ENCODE data around the gene ETFA. TPM values are rescaled to one million over a fixed set of nuclear protein-coding genes. Genes with fewer than 3 reads are reported as not detected.
A peak's percentile ranks its signal among the peaks of the same experiment; 100 is the strongest.

The ETFA gene
- total RNA-seq, 1 experiment from 2014 or later, result 170 TPM

- peak overlapping the region; percentile 71 for H3K9ac ChIP-seq (ENCODE audit: low read length)
- H2AFZ ChIP-seq (ENCODE audit: low read length), result no peak overlapping the region
- no peaks in the 10 kb centered on the region for H3K27me3 ChIP-seq (ENCODE audit: low read length)
- H3K36me3 ChIP-seq (ENCODE audit: insufficient read depth, low read length), result no peaks in the 10 kb centered on the region
- H3K4me2 ChIP-seq (ENCODE audit: low read depth, low read length, poor library complexity, severe bottlenecking), result peak overlapping the region; percentile 71
- peaks cover 10% of the 10 kb centered on the region for H4K20me1 ChIP-seq (ENCODE audit: insufficient read depth, low read depth, low read length)
- DNase-seq, result peak; percentile 68
- peak overlapping the region; percentile 32; the same call in 1 of the 2 replicates for H3K27ac ChIP-seq (ENCODE audit: low read length)
- H3K79me2 ChIP-seq (ENCODE audit: low read length), result peaks cover 32% of the 10 kb centered on the region
- H3K9me3 ChIP-seq (ENCODE audit: low read length), result no peaks in the 10 kb centered on the region
- H3K4me1 ChIP-seq (ENCODE audit: low read length), result peaks cover 30% of the 10 kb centered on the region
- H3K4me3 ChIP-seq (ENCODE audit: low read length), result peak overlapping the region; percentile 72
- H3K9me2 ChIP-seq (replicated peaks; ENCODE audit: insufficient read depth, low read length), result no peaks in the 10 kb centered on the region
Observed at GRCh38 chr15:76337696-76338485, 26.6 kb upstream of the ETFA start.

- Histone ChIP-seq H4K20me1 (ENCODE audit: insufficient read depth, low read depth, low read length) (peaks cover 10% of the 10 kb centered on the region), H3K27ac (ENCODE audit: low read length) (peak overlapping the region; percentile 32), H3K79me2 (ENCODE audit: low read length) (peaks cover 32% of the 10 kb centered on the region), H3K4me3 (ENCODE audit: low read length) (peak overlapping the region; percentile 72), H3K4me2 (ENCODE audit: low read depth, low read length, poor library complexity, severe bottlenecking) (peak overlapping the region; percentile 71), H3K9ac (ENCODE audit: low read length) (peak overlapping the region; percentile 71), H3K9me2 (replicated peaks; ENCODE audit: insufficient read depth, low read length) (no peaks in the 10 kb centered on the region), H3K9me3 (ENCODE audit: low read length) (no peaks in the 10 kb centered on the region), H3K36me3 (ENCODE audit: insufficient read depth, low read length) (no peaks in the 10 kb centered on the region), H3K4me1 (ENCODE audit: low read length) (peaks cover 30% of the 10 kb centered on the region), H3K27me3 (ENCODE audit: low read length) (no peaks in the 10 kb centered on the region), H2AFZ (ENCODE audit: low read length) (no peak overlapping the region)
- DNase-seq, result peak; percentile 80
Observed at GRCh38 chr15:76337059-76337695, 25.9 kb upstream of the ETFA start.

- Histone ChIP-seq H3K9me3 (ENCODE audit: low read length) (no peaks in the 10 kb centered on the region), H3K9me2 (replicated peaks; ENCODE audit: insufficient read depth, low read length) (no peaks in the 10 kb centered on the region), H3K79me2 (ENCODE audit: low read length) (peaks cover 32% of the 10 kb centered on the region), H3K27me3 (ENCODE audit: low read length) (no peaks in the 10 kb centered on the region), H3K4me1 (ENCODE audit: low read length) (peaks cover 30% of the 10 kb centered on the region), H3K36me3 (ENCODE audit: insufficient read depth, low read length) (no peaks in the 10 kb centered on the region), H3K4me3 (ENCODE audit: low read length) (peak within 1 kb of the TSS; percentile 91), H2AFZ (ENCODE audit: low read length) (0 out of 2 replicates have a peak within 1 kb of the TSS, but pooled peaks have one; percentile 12), H3K4me2 (ENCODE audit: low read depth, low read length, poor library complexity, severe bottlenecking) (peak within 1 kb of the TSS; percentile 97), H3K27ac (ENCODE audit: low read length) (peak within 1 kb of the TSS; percentile 95), H3K9ac (ENCODE audit: low read length) (peak within 1 kb of the TSS; percentile 95), H4K20me1 (ENCODE audit: insufficient read depth, low read depth, low read length) (peaks cover 10% of the 10 kb centered on the region)
- peak; percentile 99 for DNase-seq
Observed at GRCh38 chr15:76336254-76337058, 25.2 kb upstream of the ETFA start, which contains the start of gene ISL2. ISL2 (plus strand) TSS chr15:76336773; CDS start chr15:76336884, 111 bp downstream.

GRCh38 chr15:76335307-76336253 is 24.3 kb upstream of the ETFA start:
- H3K9me2 ChIP-seq (replicated peaks; ENCODE audit: insufficient read depth, low read length), result no peaks in the 10 kb centered on the region
- H3K9ac ChIP-seq (ENCODE audit: low read length), result peak overlapping the region; percentile 95
- peak; percentile 73 for DNase-seq
- H2AFZ ChIP-seq (ENCODE audit: low read length), result 0 out of 2 replicates have a peak overlapping the region, but pooled peaks have one; percentile 12
- H3K4me2 ChIP-seq (ENCODE audit: low read depth, low read length, poor library complexity, severe bottlenecking), result peak overlapping the region; percentile 97
- no peaks in the 10 kb centered on the region for H3K9me3 ChIP-seq (ENCODE audit: low read length)
- H3K79me2 ChIP-seq (ENCODE audit: low read length), result peaks cover 32% of the 10 kb centered on the region
- peak overlapping the region; percentile 95 for H3K27ac ChIP-seq (ENCODE audit: low read length)
- H3K27me3 ChIP-seq (ENCODE audit: low read length), result no peaks in the 10 kb centered on the region
- peaks cover 30% of the 10 kb centered on the region for H3K4me1 ChIP-seq (ENCODE audit: low read length)
- peaks cover 10% of the 10 kb centered on the region for H4K20me1 ChIP-seq (ENCODE audit: insufficient read depth, low read depth, low read length)
- H3K36me3 ChIP-seq (ENCODE audit: insufficient read depth, low read length), result no peaks in the 10 kb centered on the region
- H3K4me3 ChIP-seq (ENCODE audit: low read length), result peak overlapping the region; percentile 91

- H3K27me3 ChIP-seq (ENCODE audit: low read length), result no peaks in the 10 kb centered on the region
- no peak overlapping the region for H2AFZ ChIP-seq (ENCODE audit: low read length)
- peaks cover 29% of the 10 kb centered on the region for H3K4me1 ChIP-seq (ENCODE audit: low read length)
- no peaks in the 10 kb centered on the region for H3K36me3 ChIP-seq (ENCODE audit: insufficient read depth, low read length)
- DNase-seq, result no peak
- H3K4me2 ChIP-seq (ENCODE audit: low read depth, low read length, poor library complexity, severe bottlenecking), result peak overlapping the region; percentile 97
- H3K79me2 ChIP-seq (ENCODE audit: low read length), result peaks cover 30% of the 10 kb centered on the region
- H3K9me3 ChIP-seq (ENCODE audit: low read length), result no peaks in the 10 kb centered on the region
- no peak overlapping the region for H3K27ac ChIP-seq (ENCODE audit: low read length)
- no peak overlapping the region for H3K9ac ChIP-seq (ENCODE audit: low read length)
- H3K4me3 ChIP-seq (ENCODE audit: low read length), result no peak overlapping the region
- no peaks in the 10 kb centered on the region for H3K9me2 ChIP-seq (replicated peaks; ENCODE audit: insufficient read depth, low read length)
- H4K20me1 ChIP-seq (ENCODE audit: insufficient read depth, low read depth, low read length), result peaks cover 10% of the 10 kb centered on the region
Observed at GRCh38 chr15:76334438-76335306, 23.4 kb upstream of the ETFA start.

DNA sequence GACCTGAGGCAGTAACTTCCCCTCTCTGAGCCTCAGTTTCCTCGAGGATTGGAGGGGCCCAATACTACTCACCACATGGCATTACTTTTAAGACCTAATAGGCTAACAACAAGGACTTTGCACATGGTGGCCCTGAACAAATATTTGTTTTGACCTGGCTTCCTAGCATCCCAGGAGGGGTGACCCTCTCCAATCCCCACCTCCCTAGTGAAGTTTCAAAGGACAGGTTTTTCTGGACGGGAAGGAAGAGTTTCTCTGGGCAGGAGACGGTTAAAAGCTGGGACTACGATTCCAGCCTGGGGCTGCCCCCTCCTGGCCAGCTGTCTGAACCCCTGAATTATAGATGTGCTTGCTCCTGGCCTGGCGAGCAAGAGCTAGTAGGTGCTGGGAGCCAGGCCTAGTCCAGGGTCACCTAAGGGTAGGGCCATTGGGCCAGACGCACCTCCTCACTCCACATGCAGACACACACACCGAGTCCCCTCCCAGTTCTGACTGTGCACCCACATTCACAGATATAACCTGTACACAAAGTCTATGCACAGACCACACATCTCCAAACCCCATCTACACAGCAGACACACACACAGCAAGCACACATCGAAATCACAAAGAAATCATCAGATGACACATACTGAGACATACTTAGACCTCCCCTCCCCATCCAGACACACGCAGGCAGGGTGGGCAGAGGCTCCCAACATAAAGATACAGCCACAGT is 22.6 kb upstream of the ETFA start:
- peak; percentile 66 for DNase-seq
- Histone ChIP-seq H3K9me3 (ENCODE audit: low read length) (no peaks in the 10 kb centered on the region), H2AFZ (ENCODE audit: low read length) (no peak overlapping the region), H3K4me3 (ENCODE audit: low read length) (no peak overlapping the region), H3K9me2 (replicated peaks; ENCODE audit: insufficient read depth, low read length) (no peaks in the 10 kb centered on the region), H3K4me1 (ENCODE audit: low read length) (peaks cover 21% of the 10 kb centered on the region), H4K20me1 (ENCODE audit: insufficient read depth, low read depth, low read length) (peaks cover 4% of the 10 kb centered on the region), H3K4me2 (ENCODE audit: low read depth, low read length, poor library complexity, severe bottlenecking) (no peak overlapping the region), H3K27ac (ENCODE audit: low read length) (no peak overlapping the region), H3K27me3 (ENCODE audit: low read length) (no peaks in the 10 kb centered on the region), H3K9ac (ENCODE audit: low read length) (no peak overlapping the region), H3K79me2 (ENCODE audit: low read length) (peaks cover 22% of the 10 kb centered on the region), H3K36me3 (ENCODE audit: insufficient read depth, low read length) (no peaks in the 10 kb centered on the region)

All from Karpas-422 (cell line).